ENCODE results near the gene RNF26.
A peak's percentile ranks its signal among the peaks of the same experiment; 100 is the strongest.

RNF26 gene

GRCh38 chr11:119356349-119357031, 22.2 kb downstream of the RNF26 start:
- DNase-seq = peak; percentile 85

- no peak for DNase-seq
Measured at GRCh38 chr11:119357074-119357473, 22.7 kb downstream of the RNF26 start.

GRCh38 chr11:119359365-119360214, 25.3 kb downstream of the RNF26 start:
- no peak for DNase-seq

GRCh38 chr11:119361056-119361787, 26.9 kb downstream of the RNF26 start:
- DNase-seq = peak; percentile 67

GRCh38 chr11:119361941-119362725, 27.8 kb downstream of the RNF26 start:
- no peak for DNase-seq

GRCh38 chr11:119362741-119363080, 28.4 kb downstream of the RNF26 start:
- DNase-seq = no peak

GRCh38 chr11:119363081-119363850, 28.9 kb downstream of the RNF26 start:
- DNase-seq = no peak

- DNase-seq = peak; percentile 64
Measured at GRCh38 chr11:119363851-119364590, 29.7 kb downstream of the RNF26 start.

- no peak for DNase-seq
Measured at GRCh38 chr11:119365071-119365591, 30.8 kb downstream of the RNF26 start.

- no peak for DNase-seq
Measured at GRCh38 chr11:119366690-119367620, 32.6 kb downstream of the RNF26 start.

GRCh38 chr11:119367661-119368120, 33.4 kb downstream of the RNF26 start:
- DNase-seq = no peak

GRCh38 chr11:119368121-119369034, 34.1 kb downstream of the RNF26 start:
- no peak for DNase-seq

DNA sequence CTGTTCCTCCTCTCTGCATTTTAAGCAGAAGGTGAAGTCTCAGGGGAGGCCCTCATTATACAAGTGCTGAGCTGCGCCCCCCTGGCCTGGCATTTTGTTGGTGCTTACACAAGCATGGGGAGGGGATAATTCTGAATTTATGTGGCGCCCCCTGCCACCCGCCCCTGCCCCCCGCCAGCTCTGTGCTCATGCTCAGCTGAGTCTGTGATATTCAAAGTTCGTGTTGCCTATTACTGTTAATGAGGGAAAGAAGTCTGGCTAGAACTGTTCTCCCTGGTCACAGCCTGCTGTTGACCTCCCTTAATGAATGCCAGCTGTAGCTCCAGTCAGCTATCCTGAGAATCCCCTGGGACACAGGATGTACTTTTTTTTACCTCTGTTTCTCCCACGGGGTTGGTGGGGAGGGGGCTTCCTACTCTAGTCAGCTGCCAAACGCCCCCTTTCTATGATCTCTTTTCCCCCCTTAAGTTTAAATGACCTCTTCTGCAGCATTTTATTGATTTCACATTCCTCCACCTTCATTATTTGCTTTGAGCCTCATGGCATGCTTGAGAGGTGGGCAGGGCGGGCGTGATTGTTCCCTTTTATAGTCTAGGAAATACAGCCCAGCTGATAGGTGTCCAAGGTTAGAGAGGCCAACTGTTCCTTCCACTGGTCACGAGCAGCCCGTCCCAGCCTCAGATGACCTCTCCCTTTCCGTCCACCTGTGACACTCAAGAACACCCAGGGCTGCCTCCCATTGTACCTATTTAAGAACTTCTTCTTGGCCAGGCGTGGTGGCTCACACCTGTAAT, 35.0 kb downstream of the RNF26 start:
- no peak for DNase-seq

DNA sequence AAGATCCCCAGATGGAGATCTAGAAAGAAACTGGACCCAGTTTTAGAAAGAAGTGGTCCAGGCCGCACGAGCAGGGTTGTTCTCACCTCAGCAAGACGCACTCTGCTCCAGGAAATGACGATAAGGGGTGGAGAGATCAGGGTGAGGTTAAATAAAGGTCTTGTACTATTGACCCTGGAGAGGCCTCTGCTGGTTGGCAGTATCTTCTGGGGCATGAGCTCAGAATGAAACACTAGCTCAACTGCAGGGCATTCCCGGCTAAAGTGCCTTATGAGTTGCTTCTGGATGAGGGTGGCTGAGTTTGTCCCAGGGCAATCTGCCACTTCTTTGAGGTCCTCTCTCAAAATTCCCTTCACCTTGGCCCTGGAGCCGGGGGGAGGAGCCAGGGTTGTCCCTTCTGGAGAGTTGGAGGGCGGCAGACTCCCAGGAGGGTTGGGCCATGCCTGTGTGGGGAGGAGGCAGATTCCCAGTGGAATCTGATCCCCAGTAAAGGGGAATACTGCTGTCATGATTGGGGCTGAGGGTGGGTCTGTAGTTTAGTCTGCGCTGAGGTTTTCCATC, 36.2 kb downstream of the RNF26 start:
- DNase-seq = no peak

DNA sequence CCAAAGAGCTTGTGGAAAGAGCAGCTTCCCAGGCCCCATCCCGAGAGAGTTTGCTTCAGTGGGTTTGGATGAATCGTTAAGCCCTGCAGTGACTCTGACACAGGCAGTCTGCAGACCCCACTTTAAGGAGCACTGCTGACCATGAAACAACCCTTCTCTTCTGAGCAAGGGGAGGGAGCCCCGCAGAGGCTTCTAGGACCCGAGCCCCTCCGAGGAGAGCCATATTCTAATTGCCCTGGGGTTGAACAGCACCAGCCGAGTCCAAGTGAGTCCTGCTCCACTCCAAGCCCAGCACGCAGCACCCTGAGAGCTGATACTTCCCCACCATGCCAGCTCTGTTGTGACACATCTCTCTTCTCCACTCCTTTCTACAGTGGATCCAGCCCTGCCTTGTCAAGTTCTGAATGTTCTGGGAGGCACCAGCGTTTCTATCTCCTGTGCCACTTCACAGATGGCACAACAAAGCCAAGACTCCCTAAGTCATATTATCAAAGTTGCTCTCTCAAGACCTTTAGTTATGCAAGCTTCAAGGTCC, 36.8 kb downstream of the RNF26 start:
- no peak for DNase-seq

GRCh38 chr11:119371778-119372182, 37.5 kb downstream of the RNF26 start:
- DNase-seq = no peak

Measured in stimulated activated CD4-positive, alpha-beta T cell treated with anti-CD3 and anti-CD28 coated beads, Interleukin-15, amount 100 ng/mL, for 24 hours (primary cell).